H9 (cell line): ENCODE results near the gene SEC62. TPM values are rescaled to one million over a fixed set of nuclear protein-coding genes. Genes with fewer than 3 reads are reported as not detected.

Source experiments
- DNase-seq: peaks from one replicate; pipeline ENCODE4 v3.0.0-alpha.2; 2017
- H2AFZ ChIP-seq: one replicate; pipeline ENCODE4 v1.6.1; 2013; ENCODE audit warnings: mild to moderate bottlenecking, low read length, control low read depth, moderate library complexity
- H2AK5ac ChIP-seq: 2 replicates; pipeline ENCODE4 v1.6.1; 2013; ENCODE audit warnings: low read length, control low read depth, mixed read lengths; ENCODE audit not compliant: insufficient read length
- H2BK120ac ChIP-seq: one replicate; pipeline ENCODE4 v1.6.1; 2013; ENCODE audit warnings: low read depth, mild to moderate bottlenecking, low read length, control low read depth, inconsistent platforms; ENCODE audit not compliant: poor library complexity, severe bottlenecking
- H2BK12ac ChIP-seq: 2 replicates; pipeline ENCODE4 v1.6.1; 2013; ENCODE audit warnings: low read length, control low read depth, mixed read lengths, low read depth; ENCODE audit not compliant: insufficient read length
- H2BK15ac ChIP-seq: 2 replicates; pipeline ENCODE4 v1.6.1; 2013; ENCODE audit warnings: low read depth, low read length, control low read depth
- H2BK20ac ChIP-seq: one replicate; pipeline ENCODE4 v1.6.1; 2013; ENCODE audit warnings: low read depth, mild to moderate bottlenecking, low read length, control low read depth, inconsistent platforms; ENCODE audit not compliant: poor library complexity, severe bottlenecking
- H2BK5ac ChIP-seq: 2 replicates; pipeline ENCODE4 v1.6.1; 2013; ENCODE audit warnings: low read length, control low read depth, mixed read lengths; ENCODE audit not compliant: insufficient read length
- H3K14ac ChIP-seq: 2 replicates; pipeline ENCODE4 v1.6.1; 2013; ENCODE audit warnings: low read length, control low read depth; ENCODE audit not compliant: insufficient read depth
- H3K18ac ChIP-seq: 2 replicates; pipeline ENCODE4 v1.6.1; 2013; ENCODE audit warnings: low read depth, mild to moderate bottlenecking, mixed read lengths, low read length, control low read depth; ENCODE audit not compliant: insufficient read length
- H3K23ac ChIP-seq: 2 replicates; pipeline ENCODE4 v1.6.1; 2013; ENCODE audit warnings: low read length, control low read depth, mixed read lengths, low read depth; ENCODE audit not compliant: insufficient read length
- H3K23me2 ChIP-seq: 2 replicates; pipeline ENCODE4 v1.6.1; 2013; ENCODE audit warnings: low read depth, mild to moderate bottlenecking, mixed read lengths, low read length, control low read depth; ENCODE audit not compliant: insufficient read length, poor library complexity, severe bottlenecking
- H3K27ac ChIP-seq: 2 replicates; pipeline ENCODE4 v1.5.1; 2013; ENCODE audit warnings: low read length, control low read depth, mixed read lengths, low read depth; ENCODE audit not compliant: insufficient read length
- H3K27me3 ChIP-seq: 2 replicates; pipeline ENCODE4 v1.6.1; 2013; ENCODE audit warnings: low read length, control low read depth, inconsistent platforms; ENCODE audit not compliant: insufficient read depth
- H3K4ac ChIP-seq: 2 replicates; pipeline ENCODE4 v1.6.1; 2013; ENCODE audit warnings: low read depth, mild to moderate bottlenecking, control low read depth, inconsistent platforms, low read length, moderate library complexity
- H3K4me1 ChIP-seq: 2 replicates; pipeline ENCODE4 v1.6.1; 2013; ENCODE audit warnings: low read length, control low read depth, inconsistent platforms; ENCODE audit not compliant: insufficient read depth
- H3K4me2 ChIP-seq: 2 replicates; pipeline ENCODE4 v1.6.1; 2013; ENCODE audit warnings: low read length, control low read depth, mixed read lengths; ENCODE audit not compliant: insufficient read length, insufficient read depth
- H3K56ac ChIP-seq: 2 replicates; pipeline ENCODE4 v1.6.1; 2013; ENCODE audit warnings: low read depth, mild to moderate bottlenecking, mixed read lengths, low read length, control low read depth; ENCODE audit not compliant: insufficient read length
- H3K79me1 ChIP-seq: 2 replicates; pipeline ENCODE4 v1.6.1; 2013; ENCODE audit warnings: low read depth, mild to moderate bottlenecking, moderate library complexity, low read length, control low read depth, inconsistent platforms; ENCODE audit not compliant: insufficient read depth, poor library complexity, severe bottlenecking
- H3K79me2 ChIP-seq: 2 replicates; pipeline ENCODE4 v1.6.1; 2013; ENCODE audit warnings: low read length, control low read depth, inconsistent platforms; ENCODE audit not compliant: insufficient read depth
- H3K9ac ChIP-seq: 2 replicates; pipeline ENCODE4 v1.6.1; 2013; ENCODE audit warnings: low read length, control low read depth, mixed read lengths; ENCODE audit not compliant: insufficient read length; ENCODE audit errors: extremely low read depth
- H3K9me3 ChIP-seq: one replicate; pipeline ENCODE4 v1.6.1; 2013; ENCODE audit warnings: low read depth, low read length, inconsistent platforms; ENCODE audit not compliant: control insufficient read depth
- H3T11ph ChIP-seq: one replicate; pipeline ENCODE4 v1.6.1; 2013; ENCODE audit warnings: mild to moderate bottlenecking, low read length, control low read depth, inconsistent platforms
- H4K20me1 ChIP-seq: one replicate; pipeline ENCODE4 v1.6.1; 2013; ENCODE audit not compliant: control insufficient read depth, insufficient read length, insufficient read depth
- H4K5ac ChIP-seq: 2 replicates; pipeline ENCODE4 v1.6.1; 2013; ENCODE audit warnings: low read depth, mild to moderate bottlenecking, mixed read lengths, low read length, control low read depth; ENCODE audit not compliant: insufficient read length
- H4K8ac ChIP-seq: replicated peaks from 2 replicates; pipeline ENCODE4 v1.6.1; 2013; ENCODE audit warnings: low read length, control low read depth, mixed read lengths, low read depth; ENCODE audit not compliant: insufficient read length
- H4K91ac ChIP-seq: 2 replicates; pipeline ENCODE4 v1.6.1; 2013; ENCODE audit warnings: low read depth, mild to moderate bottlenecking, moderate library complexity, mixed read lengths, low read length, control low read depth; ENCODE audit not compliant: insufficient read length
- H3K27ac Mint-ChIP-seq, 3 experiments: 2 replicates in 2 of 3; 3 replicates in 1 of 3; pipeline ENCODE4 v1.8.0; 2020 to 2021; ENCODE audit warnings: mixed read lengths in 3 of 3, mild to moderate bottlenecking in 1 of 3, moderate library complexity in 1 of 3
- H3K27me3 Mint-ChIP-seq: 2 replicates; pipeline ENCODE4 v1.8.0; 2021; ENCODE audit warnings: low read depth, mild to moderate bottlenecking, moderate library complexity, mixed read lengths
- H3K36me3 Mint-ChIP-seq, 3 experiments: 2 replicates in 2 of 3; 3 replicates in 1 of 3; pipeline ENCODE4 v1.8.0; 2020 to 2021; ENCODE audit warnings: low read depth in 3 of 3, mixed read lengths in 3 of 3; ENCODE audit not compliant: insufficient read depth in 1 of 3
- H3K4me1 Mint-ChIP-seq, 2 experiments: 2 replicates each; pipeline ENCODE4 v1.8.0; 2020; ENCODE audit warnings: mixed read lengths in 2 of 2
- H3K4me3 Mint-ChIP-seq, 2 experiments: 2 replicates in 1 of 2; 3 replicates in 1 of 2; pipeline ENCODE4 v1.8.0; 2020 to 2021; ENCODE audit warnings: mild to moderate bottlenecking in 2 of 2, mixed read lengths in 2 of 2, moderate library complexity in 1 of 2
- H3K9me3 Mint-ChIP-seq, 2 experiments: 2 replicates in 1 of 2; 3 replicates in 1 of 2; pipeline ENCODE4 v1.8.0; 2020; ENCODE audit warnings: mild to moderate bottlenecking in 2 of 2, mixed read lengths in 2 of 2, moderate library complexity in 1 of 2
- WGBS: extraction: QIAGEN DNeasy Blood & Tissue Kit; methylation state at CpG from one replicate; pipeline ENCODE4 v1.1.7; 2013; ENCODE audit warnings: missing lambda C conversion rate, low lambda C conversion rate, mixed read lengths; ENCODE audit not compliant: insufficient read length; ENCODE audit errors: extremely low coverage; 5-methylcytosine and 5-hydroxymethylcytosine counted together
- total RNA-seq: library from RNA; stranded (reverse); gene quantifications from 2 replicates; pipeline ENCODE4 v1.2.1, GENCODE V29; 2021
- TF ChIP-seq, protein P1 (sequence below): fragments of 200-600 bp; sonication (generic); conservative IDR thresholded peaks from 3 replicates; pipeline ENCODE4 v1.8.0; 2021; ENCODE audit warnings: antibody characterized with exemption, mild to moderate bottlenecking

Gene SEC62
- total RNA-seq, 1 experiment from 2014 or later = 98.7 TPM

DNA sequence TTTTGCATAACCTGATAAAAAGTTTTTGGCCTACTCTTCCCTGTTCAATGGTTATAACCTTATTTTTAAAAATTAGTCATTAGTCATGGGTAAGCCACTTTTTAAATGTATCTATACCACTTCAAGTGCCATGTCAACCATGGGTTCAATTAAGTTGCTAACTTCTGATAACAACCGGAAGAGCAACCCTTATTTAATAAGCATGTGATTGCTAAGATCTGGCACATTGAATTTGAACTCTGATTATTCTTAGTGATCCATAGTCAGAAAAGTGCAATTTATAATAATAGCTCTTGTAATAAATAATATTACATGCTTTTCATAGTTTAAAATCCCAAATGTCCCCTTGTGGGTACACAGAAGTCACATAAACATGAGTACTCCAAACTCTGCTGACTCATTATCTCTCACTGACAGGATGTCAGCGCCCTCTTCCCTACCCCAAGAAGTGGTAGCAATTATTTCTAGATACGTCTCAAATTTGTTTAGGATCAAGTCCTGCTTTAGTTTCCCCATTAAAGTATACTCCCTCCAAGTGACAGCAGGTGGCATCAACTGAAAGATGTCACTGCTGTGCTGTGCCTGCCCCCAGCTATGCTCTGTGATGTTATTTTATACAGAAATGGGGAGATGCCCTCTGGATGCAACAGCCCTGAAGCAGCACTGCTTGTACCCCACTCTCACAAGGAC lies 36.6 kb upstream of the SEC62 start:
- H4K5ac ChIP-seq = no peak overlapping the region
- H3K9me3 ChIP-seq = no peaks in the 10 kb centered on the region
- H4K91ac ChIP-seq = no peak overlapping the region
- H3K27me3 ChIP-seq = no peaks in the 10 kb centered on the region
- no peaks in the 10 kb centered on the region for H3K79me1 ChIP-seq
- WGBS = no CpG with 5 or more reads among the region's 3 CpGs
- no peak overlapping the region for H2BK5ac ChIP-seq
- H3K27ac ChIP-seq = no peak overlapping the region
- no peaks in the 10 kb centered on the region; the same call in 1 of the 2 replicates for H3K27me3 Mint-ChIP-seq
- H3K56ac ChIP-seq = no peak overlapping the region
- no peak overlapping the region for H3K4me2 ChIP-seq
- TF ChIP-seq, protein P1, sequence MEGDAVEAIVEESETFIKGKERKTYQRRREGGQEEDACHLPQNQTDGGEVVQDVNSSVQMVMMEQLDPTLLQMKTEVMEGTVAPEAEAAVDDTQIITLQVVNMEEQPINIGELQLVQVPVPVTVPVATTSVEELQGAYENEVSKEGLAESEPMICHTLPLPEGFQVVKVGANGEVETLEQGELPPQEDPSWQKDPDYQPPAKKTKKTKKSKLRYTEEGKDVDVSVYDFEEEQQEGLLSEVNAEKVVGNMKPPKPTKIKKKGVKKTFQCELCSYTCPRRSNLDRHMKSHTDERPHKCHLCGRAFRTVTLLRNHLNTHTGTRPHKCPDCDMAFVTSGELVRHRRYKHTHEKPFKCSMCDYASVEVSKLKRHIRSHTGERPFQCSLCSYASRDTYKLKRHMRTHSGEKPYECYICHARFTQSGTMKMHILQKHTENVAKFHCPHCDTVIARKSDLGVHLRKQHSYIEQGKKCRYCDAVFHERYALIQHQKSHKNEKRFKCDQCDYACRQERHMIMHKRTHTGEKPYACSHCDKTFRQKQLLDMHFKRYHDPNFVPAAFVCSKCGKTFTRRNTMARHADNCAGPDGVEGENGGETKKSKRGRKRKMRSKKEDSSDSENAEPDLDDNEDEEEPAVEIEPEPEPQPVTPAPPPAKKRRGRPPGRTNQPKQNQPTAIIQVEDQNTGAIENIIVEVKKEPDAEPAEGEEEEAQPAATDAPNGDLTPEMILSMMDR = no peak; the same call in 2 of the 3 replicates
- no peak overlapping the region for H2AFZ ChIP-seq
- H3K9me3 Mint-ChIP-seq = no peaks in the 10 kb centered on the region
- H3K4me1 Mint-ChIP-seq = 0 out of 4 replicates have a peak, but pooled peaks cover 0 to 3% of the 10 kb centered on the region in 2 experiments
- no peak overlapping the region for H4K8ac ChIP-seq
- no peaks in the 10 kb centered on the region for H4K20me1 ChIP-seq
- H3K23ac ChIP-seq = no peak overlapping the region
- H3K79me2 ChIP-seq = no peaks in the 10 kb centered on the region
- no peak overlapping the region for H3T11ph ChIP-seq
- H3K4me3 Mint-ChIP-seq = no peak overlapping the region
- no peak overlapping the region for H3K18ac ChIP-seq
- H3K4me1 ChIP-seq = no peaks in the 10 kb centered on the region
- no peak overlapping the region for H2BK12ac ChIP-seq
- no peak overlapping the region for H3K27ac Mint-ChIP-seq
- no peak for DNase-seq
- no peak overlapping the region for H2BK20ac ChIP-seq
- no peak overlapping the region for H2AK5ac ChIP-seq
- no peak overlapping the region for H2BK120ac ChIP-seq
- H3K14ac ChIP-seq = no peak overlapping the region
- no peak overlapping the region for H3K9ac ChIP-seq
- H3K4ac ChIP-seq = no peak overlapping the region
- no peaks in the 10 kb centered on the region for H3K23me2 ChIP-seq
- no peak overlapping the region for H2BK15ac ChIP-seq
- H3K36me3 Mint-ChIP-seq = no peaks in the 10 kb centered on the region
